HepG2 (cell line): ENCODE measurements around the gene PET117. TPM values are rescaled to one million over a fixed set of nuclear protein-coding genes. Genes with fewer than 3 reads are reported as not detected.
A peak's percentile ranks its signal among the peaks of the same experiment; 100 is the strongest.

Experiments used
- AGO1 ChIP-seq: fragments of 200-400 bp; formaldehyde crosslinking; IDR thresholded peaks from 2 replicates; pipeline ENCODE4 v1.6.1; 2017; ENCODE audit warnings: mild to moderate bottlenecking, low read depth, low read length, moderate library complexity; ENCODE audit not compliant: poor library complexity, severe bottlenecking
- DPF2 ChIP-seq: sonication (generic); formaldehyde crosslinking; IDR thresholded peaks from 2 replicates; pipeline ENCODE4 v1.4.0; 2020; ENCODE audit warnings: mild to moderate bottlenecking, low read depth, missing genetic modification reagents, borderline replicate concordance
- FOXK2 ChIP-seq: fragments of 450-650 bp; IDR thresholded peaks from 2 replicates; pipeline ENCODE4 v1.6.1; 2016
- JUNB ChIP-seq: sonication (generic); formaldehyde crosslinking; IDR thresholded peaks from 2 replicates; pipeline ENCODE4 v1.8.0; 2022; ENCODE audit warnings: missing genetic modification reagents, mild to moderate bottlenecking, borderline replicate concordance
- MBNL3 ChIP-seq: fragments of 250-450 bp; sonication (Bioruptor Pico); conservative IDR thresholded peaks from 2 replicates; pipeline ENCODE4 v1.8.0; 2022; ENCODE audit warnings: mild to moderate bottlenecking, inconsistent platforms
- NFE2L1 ChIP-seq: sonication (generic); formaldehyde crosslinking; IDR thresholded peaks from 2 replicates; pipeline ENCODE4 v1.4.0; 2020; ENCODE audit warnings: missing genetic modification reagents, mild to moderate bottlenecking, borderline replicate concordance
- NPAS2 ChIP-seq: sonication (generic); formaldehyde crosslinking; IDR thresholded peaks from 2 replicates; pipeline ENCODE4 v1.8.0; 2022; ENCODE audit warnings: mild to moderate bottlenecking, missing genetic modification reagents, borderline replicate concordance
- STAT5B ChIP-seq: sonication (generic); formaldehyde crosslinking; IDR thresholded peaks from 2 replicates; pipeline ENCODE4 v1.4.0; 2020; ENCODE audit warnings: missing genetic modification reagents
- ZBTB7A ChIP-seq: sonication (generic); formaldehyde crosslinking; IDR thresholded peaks from 2 replicates; pipeline ENCODE4 v1.8.0; 2022; ENCODE audit warnings: mild to moderate bottlenecking, missing genetic modification reagents
- ZFP90 ChIP-seq: sonication (generic); formaldehyde crosslinking; IDR thresholded peaks from 2 replicates; pipeline ENCODE4 v1.8.0; 2022; ENCODE audit warnings: missing genetic modification reagents, mild to moderate bottlenecking, inconsistent platforms, borderline replicate concordance
- ZNF136 ChIP-seq: sonication (generic); formaldehyde crosslinking; IDR thresholded peaks from 2 replicates; pipeline ENCODE4 v1.8.1; 2022; ENCODE audit warnings: low read depth, mild to moderate bottlenecking, moderate library complexity, missing genetic modification reagents
- ZNF34 ChIP-seq: sonication (generic); formaldehyde crosslinking; IDR thresholded peaks from 2 replicates; pipeline ENCODE4 v1.4.0; 2020; ENCODE audit warnings: mild to moderate bottlenecking, missing genetic modification reagents, borderline replicate concordance
- ZNF430 ChIP-seq: sonication (generic); formaldehyde crosslinking; IDR thresholded peaks from 2 replicates; pipeline ENCODE4 v1.9.0; 2021; ENCODE audit warnings: mild to moderate bottlenecking, missing genetic modification reagents
- ZNF678 ChIP-seq: sonication (generic); formaldehyde crosslinking; IDR thresholded peaks from 2 replicates; pipeline ENCODE4 v1.4.0; 2020; ENCODE audit warnings: mild to moderate bottlenecking, missing genetic modification reagents
- ZNF775 ChIP-seq: sonication (generic); formaldehyde crosslinking; IDR thresholded peaks from 2 replicates; pipeline ENCODE4 v1.4.0; 2020; ENCODE audit warnings: missing genetic modification reagents, mild to moderate bottlenecking, moderate library complexity, borderline replicate concordance
- ZSCAN31 ChIP-seq: sonication (generic); formaldehyde crosslinking; IDR thresholded peaks from 2 replicates; pipeline ENCODE4 v1.5.0; 2020; ENCODE audit warnings: low read depth, mild to moderate bottlenecking, missing genetic modification reagents
- polyA plus RNA-seq, 8 experiments: library from polyadenylated mRNA; depleted of rRNA in 3 of 8; stranded (reverse) in 7 of 8; unstranded in 1 of 8; fragments of >200 nt; fragmentation: Illumina TruSeq in 4 of 8; extraction: Trizol in 4 of 8; gene quantifications; 2 replicates each; pipeline versions ENCODE4 v1.2.1 to v1.2.3, GENCODE V29; 2011 to 2016; ENCODE audit warnings: low read depth in 4 of 8, missing spikeins in 1 of 8, mixed read lengths in 1 of 8; ENCODE audit not compliant: insufficient read depth in 1 of 8
- total RNA-seq, 5 experiments: library from RNA; depleted of rRNA; stranded (reverse); fragments of >200 nt; fragmentation: Illumina TruSeq; extraction: Trizol; gene quantifications; 2 replicates each; pipeline ENCODE4 v1.2.3, GENCODE V29; 2016; ENCODE audit warnings: low read depth in 1 of 5
- TF ChIP-seq, protein P1 (sequence below): IDR thresholded peaks from 2 replicates; pipeline ENCODE4 v1.6.1; 2012; ENCODE audit warnings: low read depth, low read length, improper control_type of control experiment
- TF ChIP-seq, protein P2 (sequence below), 2 experiments: sonication (generic) in 1 of 2; formaldehyde crosslinking in 1 of 2; IDR thresholded peaks; 2 replicates each; pipeline versions ENCODE4 v1.5.1 to v1.6.1; 2011 to 2020; ENCODE audit warnings: borderline replicate concordance in 1 of 2, low read depth in 1 of 2, low read length in 1 of 2, mild to moderate bottlenecking in 1 of 2, missing genetic modification reagents in 1 of 2, moderate library complexity in 1 of 2
- TF ChIP-seq, protein P3 (sequence below): sonication (generic); formaldehyde crosslinking; IDR thresholded peaks from 2 replicates; pipeline ENCODE4 v1.4.0; 2020; ENCODE audit warnings: missing genetic modification reagents
- TF ChIP-seq, protein P4 (sequence below): sonication (generic); formaldehyde crosslinking; IDR thresholded peaks from 2 replicates; pipeline ENCODE4 v1.4.0; 2020; ENCODE audit warnings: mild to moderate bottlenecking, missing genetic modification reagents
- TF ChIP-seq, protein P5 (sequence below): sonication (generic); formaldehyde crosslinking; IDR thresholded peaks from 2 replicates; pipeline ENCODE4 v1.5.1; 2020; ENCODE audit warnings: mild to moderate bottlenecking, moderate library complexity, missing genetic modification reagents

PET117 gene
- total and polyA plus RNA-seq, 2 of the 13 experiments (the other 11 are each of a cell fraction or from before 2014, with no cell fraction given): 22.2 to 48.2 TPM

DNA sequence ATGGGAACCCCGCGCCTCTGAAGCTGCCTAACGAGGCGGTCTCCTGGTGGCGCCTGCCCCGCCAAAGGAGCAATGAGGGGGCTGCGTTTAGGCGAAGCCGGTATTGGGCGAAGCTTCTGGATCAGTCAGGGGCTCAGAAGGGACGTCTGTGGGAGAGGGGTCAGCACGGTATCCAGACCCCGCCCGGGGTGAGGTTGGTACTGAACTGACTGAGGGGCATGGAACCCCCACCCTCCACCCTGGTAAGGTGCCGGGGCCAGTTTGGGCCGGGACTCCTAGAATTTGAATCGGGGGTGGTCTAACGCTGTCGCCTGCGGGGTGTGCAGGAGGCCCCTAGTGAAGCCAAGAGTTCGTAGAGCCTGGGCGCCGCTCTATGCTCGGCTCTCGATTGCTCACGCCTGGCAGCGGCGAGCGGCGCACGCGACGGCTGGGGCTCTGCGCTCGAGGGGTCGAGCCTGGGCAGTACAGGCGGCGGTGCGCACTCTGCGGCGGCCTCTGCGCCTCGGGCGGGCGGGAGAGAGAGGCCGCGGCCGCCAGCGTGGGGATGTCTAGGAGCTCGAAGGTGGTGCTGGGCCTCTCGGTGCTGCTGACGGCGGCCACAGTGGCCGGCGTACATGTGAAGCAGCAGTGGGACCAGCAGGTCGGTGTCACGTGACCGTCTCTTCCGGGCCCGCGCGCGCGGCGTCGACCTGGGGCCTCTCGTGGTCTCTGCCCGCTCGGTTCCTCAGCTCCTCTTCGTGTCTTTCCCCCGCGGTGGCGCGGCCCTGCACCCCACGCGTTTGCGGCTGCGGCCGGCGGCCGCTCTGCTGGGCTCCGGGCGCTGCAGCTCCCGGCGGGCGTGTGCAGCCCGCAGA lies at the start of gene PET117, which contains the start of gene KAT14 (continued):
- TF ChIP-seq, protein P1, sequence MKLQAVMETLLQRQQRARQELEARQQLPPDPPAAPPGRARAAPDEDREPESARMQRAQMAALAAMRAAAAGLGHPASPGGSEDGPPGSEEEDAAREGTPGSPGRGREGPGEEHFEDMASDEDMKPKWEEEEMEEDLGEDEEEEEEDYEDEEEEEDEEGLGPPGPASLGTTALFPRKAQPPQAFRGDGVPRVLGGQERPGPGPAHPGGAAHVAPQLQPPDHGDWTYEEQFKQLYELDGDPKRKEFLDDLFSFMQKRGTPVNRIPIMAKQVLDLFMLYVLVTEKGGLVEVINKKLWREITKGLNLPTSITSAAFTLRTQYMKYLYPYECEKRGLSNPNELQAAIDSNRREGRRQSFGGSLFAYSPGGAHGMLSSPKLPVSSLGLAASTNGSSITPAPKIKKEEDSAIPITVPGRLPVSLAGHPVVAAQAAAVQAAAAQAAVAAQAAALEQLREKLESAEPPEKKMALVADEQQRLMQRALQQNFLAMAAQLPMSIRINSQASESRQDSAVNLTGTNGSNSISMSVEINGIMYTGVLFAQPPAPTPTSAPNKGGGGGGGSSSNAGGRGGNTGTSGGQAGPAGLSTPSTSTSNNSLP: no peak
- TF ChIP-seq, protein P2, sequence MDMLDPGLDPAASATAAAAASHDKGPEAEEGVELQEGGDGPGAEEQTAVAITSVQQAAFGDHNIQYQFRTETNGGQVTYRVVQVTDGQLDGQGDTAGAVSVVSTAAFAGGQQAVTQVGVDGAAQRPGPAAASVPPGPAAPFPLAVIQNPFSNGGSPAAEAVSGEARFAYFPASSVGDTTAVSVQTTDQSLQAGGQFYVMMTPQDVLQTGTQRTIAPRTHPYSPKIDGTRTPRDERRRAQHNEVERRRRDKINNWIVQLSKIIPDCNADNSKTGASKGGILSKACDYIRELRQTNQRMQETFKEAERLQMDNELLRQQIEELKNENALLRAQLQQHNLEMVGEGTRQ (IDR thresholded peaks at IDR 0.05; ENCODE audit: low read depth, low read length): peak; percentile 97
- TF ChIP-seq, protein P2 (CRISPR knock-in tag; IDR thresholded peaks at IDR 0.05; ENCODE audit: borderline replicate concordance): peak; percentile 83
- TF ChIP-seq ZNF34 (CRISPR knock-in tag) (peak; percentile 62; the same call in 1 of the 2 replicates), ZNF430 (CRISPR knock-in tag) (peak; percentile 99), ZNF775 (CRISPR knock-in tag) (peak; percentile 92; the same call in 1 of the 2 replicates), MBNL3 (CRISPR knock-in tag) (no peak), ZBTB7A (CRISPR knock-in tag) (peak; percentile 96; the same call in 1 of the 2 replicates), ZNF678 (CRISPR knock-in tag) (peak; percentile 96; the same call in 1 of the 2 replicates), FOXK2 (0 out of 2 replicates have a peak, but pooled peaks have one; percentile 12), DPF2 (CRISPR knock-in tag) (no peak; the same call in 1 of the 2 replicates), NPAS2 (CRISPR knock-in tag) (peak; percentile 93; the same call in 1 of the 2 replicates), ZFP90 (CRISPR knock-in tag) (peak; percentile 99), AGO1 (peak; percentile 84), ZSCAN31 (peak; percentile 96), STAT5B (CRISPR knock-in tag) (0 out of 2 replicates have a peak, but pooled peaks have one; percentile 15), JUNB (no peak), ZNF136 (CRISPR knock-in tag) (peak; percentile 98; the same call in 1 of the 2 replicates), NFE2L1 (CRISPR knock-in tag) (0 out of 2 replicates have a peak, but pooled peaks have one; percentile 52)
- TF ChIP-seq, protein P3, sequence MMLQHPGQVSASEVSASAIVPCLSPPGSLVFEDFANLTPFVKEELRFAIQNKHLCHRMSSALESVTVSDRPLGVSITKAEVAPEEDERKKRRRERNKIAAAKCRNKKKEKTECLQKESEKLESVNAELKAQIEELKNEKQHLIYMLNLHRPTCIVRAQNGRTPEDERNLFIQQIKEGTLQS (CRISPR knock-in tag): peak; percentile 54
- TF ChIP-seq, protein P4, sequence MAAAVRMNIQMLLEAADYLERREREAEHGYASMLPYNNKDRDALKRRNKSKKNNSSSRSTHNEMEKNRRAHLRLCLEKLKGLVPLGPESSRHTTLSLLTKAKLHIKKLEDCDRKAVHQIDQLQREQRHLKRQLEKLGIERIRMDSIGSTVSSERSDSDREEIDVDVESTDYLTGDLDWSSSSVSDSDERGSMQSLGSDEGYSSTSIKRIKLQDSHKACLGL: peak; percentile 99
- TF ChIP-seq, protein P5, sequence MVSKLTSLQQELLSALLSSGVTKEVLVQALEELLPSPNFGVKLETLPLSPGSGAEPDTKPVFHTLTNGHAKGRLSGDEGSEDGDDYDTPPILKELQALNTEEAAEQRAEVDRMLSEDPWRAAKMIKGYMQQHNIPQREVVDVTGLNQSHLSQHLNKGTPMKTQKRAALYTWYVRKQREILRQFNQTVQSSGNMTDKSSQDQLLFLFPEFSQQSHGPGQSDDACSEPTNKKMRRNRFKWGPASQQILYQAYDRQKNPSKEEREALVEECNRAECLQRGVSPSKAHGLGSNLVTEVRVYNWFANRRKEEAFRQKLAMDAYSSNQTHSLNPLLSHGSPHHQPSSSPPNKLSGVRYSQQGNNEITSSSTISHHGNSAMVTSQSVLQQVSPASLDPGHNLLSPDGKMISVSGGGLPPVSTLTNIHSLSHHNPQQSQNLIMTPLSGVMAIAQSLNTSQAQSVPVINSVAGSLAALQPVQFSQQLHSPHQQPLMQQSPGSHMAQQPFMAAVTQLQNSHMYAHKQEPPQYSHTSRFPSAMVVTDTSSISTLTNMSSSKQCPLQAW (CRISPR knock-in tag): peak; percentile 78
